Mesenteric fat pad (tissue), 1 donor: ENCODE data around the gene TGM1. TPM values are rescaled to one million over a fixed set of nuclear protein-coding genes. Genes with fewer than 3 reads are reported as not detected.

Source experiments
- DNase-seq: peaks from one replicate; pipeline ENCODE4 v3.0.0-alpha.2; 2020; ENCODE audit warnings: low spot score
- total RNA-seq: library from RNA; stranded (reverse); fragmentation: NEBNext Ultra II Directional; extraction: Animal tissue kit (Norgen Biotek cat#: 25700); gene quantifications from one replicate; pipeline ENCODE4 v1.2.1, GENCODE V29; 2021
- donor health status: DM: yes; HTN: yes; CAD: no.

The TGM1 gene
- total RNA-seq, 1 donor from 2014 or later = 0.77 TPM

- DNase-seq = no peak
Measured at GRCh38 chr14:24292118-24292807, 29.3 kb upstream of the TGM1 start.

- DNase-seq = no peak
Measured at GRCh38 chr14:24291446-24292117, 28.6 kb upstream of the TGM1 start.

- DNase-seq = no peak
Measured at GRCh38 chr14:24290746-24291145, 27.8 kb upstream of the TGM1 start.

GRCh38 chr14:24289649-24290280 is 26.8 kb upstream of the TGM1 start:
- DNase-seq = no peak

- DNase-seq = no peak
Measured at GRCh38 chr14:24286996-24287395, 24.0 kb upstream of the TGM1 start.

- no peak for DNase-seq
Measured at GRCh38 chr14:24285351-24285750, 22.4 kb upstream of the TGM1 start.

- DNase-seq = no peak
Measured at GRCh38 chr14:24284501-24285035, 21.6 kb upstream of the TGM1 start.

GRCh38 chr14:24283796-24284460 is 21.0 kb upstream of the TGM1 start:
- DNase-seq = no peak

- no peak for DNase-seq
Measured at GRCh38 chr14:24282736-24283135, 19.8 kb upstream of the TGM1 start.

GRCh38 chr14:24281636-24282035 is 18.7 kb upstream of the TGM1 start:
- no peak for DNase-seq

GRCh38 chr14:24280797-24281460 is 18.0 kb upstream of the TGM1 start:
- DNase-seq = no peak

- no peak for DNase-seq
Measured at GRCh38 chr14:24279301-24280186, 16.6 kb upstream of the TGM1 start.

- DNase-seq = no peak
Measured at GRCh38 chr14:24278424-24278823, 15.4 kb upstream of the TGM1 start.

GRCh38 chr14:24277606-24278321 is 14.8 kb upstream of the TGM1 start:
- DNase-seq = no peak

- no peak for DNase-seq
Measured at GRCh38 chr14:24277071-24277470, 14.1 kb upstream of the TGM1 start.

- DNase-seq = no peak
Measured at GRCh38 chr14:24274101-24274543, 11.1 kb upstream of the TGM1 start.

- DNase-seq = no peak
Measured at GRCh38 chr14:24273422-24273998, 10.5 kb upstream of the TGM1 start.

- DNase-seq = no peak
Measured at GRCh38 chr14:24272467-24272866, 9.5 kb upstream of the TGM1 start.

GRCh38 chr14:24271834-24272263 is 8.9 kb upstream of the TGM1 start:
- DNase-seq = no peak
